ENCODE results near the gene ECPAS.
"Not testable (repeated sequence)": the region's sequence is repeated elsewhere in the genome, so short reads cannot be mapped to it uniquely, and the experiment has no call there.

DNA sequence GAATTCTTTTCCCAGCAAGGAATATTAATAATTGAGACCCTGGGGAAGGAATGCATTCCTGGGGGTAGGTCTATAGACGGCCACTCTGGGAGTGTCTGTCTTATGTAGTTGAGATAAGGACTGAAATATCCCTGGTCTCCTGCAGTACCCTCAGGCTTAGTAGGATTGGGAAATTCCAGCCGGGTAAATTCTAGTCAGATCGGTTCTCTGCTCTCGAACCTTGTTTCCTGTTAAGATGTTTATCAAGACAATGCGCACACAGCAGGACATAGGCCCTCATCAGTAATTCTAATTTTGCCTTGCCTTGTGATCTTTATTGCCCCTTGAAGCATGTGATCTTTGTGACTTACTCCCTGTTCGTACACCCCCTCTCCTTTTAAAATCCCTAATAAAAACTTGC is 27.4 kb upstream of the ECPAS start:
- TF ChIP-seq, protein P1, sequence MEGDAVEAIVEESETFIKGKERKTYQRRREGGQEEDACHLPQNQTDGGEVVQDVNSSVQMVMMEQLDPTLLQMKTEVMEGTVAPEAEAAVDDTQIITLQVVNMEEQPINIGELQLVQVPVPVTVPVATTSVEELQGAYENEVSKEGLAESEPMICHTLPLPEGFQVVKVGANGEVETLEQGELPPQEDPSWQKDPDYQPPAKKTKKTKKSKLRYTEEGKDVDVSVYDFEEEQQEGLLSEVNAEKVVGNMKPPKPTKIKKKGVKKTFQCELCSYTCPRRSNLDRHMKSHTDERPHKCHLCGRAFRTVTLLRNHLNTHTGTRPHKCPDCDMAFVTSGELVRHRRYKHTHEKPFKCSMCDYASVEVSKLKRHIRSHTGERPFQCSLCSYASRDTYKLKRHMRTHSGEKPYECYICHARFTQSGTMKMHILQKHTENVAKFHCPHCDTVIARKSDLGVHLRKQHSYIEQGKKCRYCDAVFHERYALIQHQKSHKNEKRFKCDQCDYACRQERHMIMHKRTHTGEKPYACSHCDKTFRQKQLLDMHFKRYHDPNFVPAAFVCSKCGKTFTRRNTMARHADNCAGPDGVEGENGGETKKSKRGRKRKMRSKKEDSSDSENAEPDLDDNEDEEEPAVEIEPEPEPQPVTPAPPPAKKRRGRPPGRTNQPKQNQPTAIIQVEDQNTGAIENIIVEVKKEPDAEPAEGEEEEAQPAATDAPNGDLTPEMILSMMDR (IDR thresholded peaks at IDR 0.05): not testable (repeated sequence)
- TF ChIP-seq POLR2A (IDR thresholded peaks at IDR 0.05): not testable (repeated sequence)

Data from lower leg skin (tissue), 3 donors.